T-helper 2 cell treated with Interferon-gamma antibody and Interleukin-4, amounts not matched to agents 100 ng/mL and 5 ng/mL, for 36 hours (primary cell): ENCODE results near the gene NEB. TPM values are rescaled to one million over a fixed set of nuclear protein-coding genes. Genes with fewer than 3 reads are reported as not detected.
"Not testable (repeated sequence)": the region's sequence is repeated elsewhere in the genome, so short reads cannot be mapped to it uniquely, and the experiment has no call there.

Experiments
- intact Hi-C: fragments of 100-400 bp; cut with micrococcal nuclease; formaldehyde crosslinking; loops from one replicate; pipeline ENCODE4 v1.15.1; 2023
- total RNA-seq: library from RNA; stranded (reverse); gene quantifications from 2 replicates; pipeline ENCODE4 v1.2.3, GENCODE V29; 2022

Gene NEB
- total RNA-seq, 1 donor from 2014 or later = 0.61 TPM

DNA sequence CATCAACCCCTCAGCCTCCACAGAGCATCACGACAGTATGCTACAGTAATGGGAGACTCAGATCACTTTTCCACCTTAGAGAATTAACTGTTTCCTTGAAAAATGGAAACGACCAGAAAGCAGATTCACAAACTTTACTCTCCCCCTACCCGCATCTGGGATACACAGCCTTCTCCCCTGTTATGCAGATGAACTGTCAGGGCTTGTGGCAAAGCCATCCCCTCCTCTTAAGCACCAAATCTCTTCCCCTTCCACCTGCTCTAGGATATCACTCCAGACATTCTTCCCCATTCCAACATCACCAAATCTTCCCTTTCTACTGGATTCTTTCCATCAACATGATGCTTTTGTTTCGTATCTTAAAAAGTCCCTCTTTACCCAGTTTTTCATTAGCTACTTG lies 26.4 kb downstream of the NEB start:
- intact Hi-C loops = no loop called here

DNA sequence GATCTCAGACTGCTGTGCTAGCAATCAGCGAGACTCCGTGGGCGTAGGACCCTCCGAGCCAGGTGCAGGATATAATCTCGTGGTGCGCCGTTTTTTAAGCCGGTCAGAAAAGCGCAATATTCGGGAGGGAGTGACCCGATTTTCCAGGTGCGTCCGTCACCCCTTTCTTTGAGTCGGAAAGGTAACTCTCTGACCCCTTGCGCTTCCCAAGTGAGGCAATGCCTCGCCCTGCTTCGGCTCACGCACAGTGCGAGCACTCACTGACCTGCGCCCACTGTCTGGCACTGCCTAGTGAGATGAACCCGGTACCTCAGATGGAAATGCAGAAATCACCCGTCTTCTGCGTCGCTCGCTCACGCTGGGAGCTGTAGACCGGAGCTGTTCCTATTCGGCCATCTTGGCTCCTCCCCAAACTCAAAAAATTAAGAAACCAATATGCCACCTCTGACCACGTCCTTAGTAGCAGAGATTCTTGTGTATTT lies 29.8 kb downstream of the NEB start:
- intact Hi-C loops = not testable (repeated sequence)

DNA sequence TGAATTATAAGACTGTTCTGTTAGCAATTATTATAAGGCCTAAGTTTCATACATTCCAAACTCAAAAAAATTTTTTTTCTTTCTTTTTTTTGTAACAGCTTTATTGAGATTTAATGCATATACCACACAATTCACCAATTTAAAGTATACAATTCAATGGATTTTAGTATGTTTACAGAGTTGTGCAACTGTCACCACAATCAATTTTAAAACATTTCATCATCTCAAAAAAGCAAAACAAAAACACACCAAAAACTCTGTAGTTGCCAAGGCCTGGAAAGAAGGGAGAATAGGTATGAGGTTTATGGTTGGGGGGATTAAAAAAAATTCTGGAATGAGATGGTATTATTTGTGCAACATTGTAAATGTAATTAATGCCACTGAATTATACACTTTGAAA lies 36.1 kb downstream of the NEB start:
- intact Hi-C loops = not testable (repeated sequence)

DNA sequence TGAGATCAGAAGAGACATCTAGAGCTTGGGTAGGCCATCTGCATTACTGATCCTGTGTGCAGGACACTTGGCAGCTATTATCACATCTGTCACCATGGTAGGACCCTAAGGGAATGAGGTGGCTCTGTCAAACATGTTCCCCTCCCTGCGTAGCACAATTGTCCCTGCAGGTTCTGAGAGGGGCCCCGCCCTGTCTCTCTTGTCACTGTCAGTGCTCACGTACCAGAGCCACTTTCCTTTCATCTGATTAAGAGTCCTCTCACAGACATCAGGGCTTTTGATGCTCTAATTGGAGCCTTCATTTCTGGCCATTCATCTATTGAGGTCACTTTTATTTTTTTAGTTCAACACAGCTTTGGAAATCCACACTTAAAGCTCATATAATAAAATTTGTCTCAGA lies 38.5 kb downstream of the NEB start:
- intact Hi-C loops = no loop called here

DNA sequence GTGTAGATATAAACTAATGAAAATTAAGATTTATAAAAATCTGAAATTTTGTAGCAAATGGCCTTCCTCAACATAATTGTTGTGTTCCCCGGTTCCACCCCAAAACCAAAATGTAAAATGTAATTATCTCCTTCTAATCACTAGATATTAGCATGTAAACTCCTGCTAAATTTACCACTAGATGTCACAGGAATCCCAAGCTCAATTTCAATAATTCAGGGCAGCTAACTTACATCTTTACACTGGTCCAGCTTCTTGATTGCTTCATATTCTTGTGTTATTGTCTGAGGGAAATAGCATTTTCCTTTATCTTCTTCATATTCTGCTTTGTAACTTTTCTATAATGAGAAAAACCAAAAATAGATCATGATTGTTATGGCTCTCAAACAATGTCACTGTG lies 42.6 kb downstream of the NEB start:
- intact Hi-C loops = no loop called here

DNA sequence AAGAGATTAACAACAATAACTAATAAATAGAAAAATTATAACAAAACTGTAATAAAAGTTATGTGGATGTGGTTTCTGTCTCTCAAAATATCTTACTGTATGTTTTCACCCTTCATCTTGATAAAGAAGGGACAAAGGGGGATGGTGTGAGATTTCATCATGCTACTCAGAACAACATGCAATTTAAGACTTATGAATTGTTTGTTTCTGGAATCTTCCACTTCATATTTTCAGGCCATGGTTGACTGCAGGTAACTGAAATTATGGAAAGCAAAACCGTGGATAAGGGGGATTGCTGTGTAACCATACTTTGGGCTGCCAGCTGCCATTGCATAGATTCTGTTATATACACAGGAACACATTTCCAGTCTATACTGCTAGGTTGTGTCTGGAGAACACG lies 45.6 kb downstream of the NEB start:
- intact Hi-C loops = no loop called here

DNA sequence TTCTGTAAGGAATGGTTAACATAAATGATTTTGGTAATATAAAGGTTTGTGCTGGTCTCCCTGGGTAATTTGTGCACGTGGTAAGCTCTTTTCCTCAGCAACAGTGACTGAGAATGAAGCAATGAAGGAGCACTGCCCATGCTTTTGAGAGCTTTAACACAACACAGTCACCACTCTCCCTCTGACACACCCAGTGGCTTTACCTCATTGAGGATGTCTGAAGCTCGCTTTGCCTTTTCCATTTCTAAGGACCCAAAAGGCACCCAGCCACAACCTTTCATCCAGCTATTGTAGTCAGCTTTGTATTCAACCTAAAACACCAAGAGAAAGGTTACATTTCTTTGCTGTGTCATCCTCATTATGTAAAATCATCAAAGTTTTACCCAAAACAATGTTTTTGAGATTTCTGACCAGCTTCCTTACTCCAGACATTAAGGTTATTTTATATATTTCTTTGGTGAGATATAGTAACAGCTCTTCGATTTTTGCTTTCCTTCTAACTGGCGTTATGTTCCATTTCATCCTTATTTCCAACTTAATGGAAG lies 51.7 kb downstream of the NEB start:
- intact Hi-C loops = no loop called here

DNA sequence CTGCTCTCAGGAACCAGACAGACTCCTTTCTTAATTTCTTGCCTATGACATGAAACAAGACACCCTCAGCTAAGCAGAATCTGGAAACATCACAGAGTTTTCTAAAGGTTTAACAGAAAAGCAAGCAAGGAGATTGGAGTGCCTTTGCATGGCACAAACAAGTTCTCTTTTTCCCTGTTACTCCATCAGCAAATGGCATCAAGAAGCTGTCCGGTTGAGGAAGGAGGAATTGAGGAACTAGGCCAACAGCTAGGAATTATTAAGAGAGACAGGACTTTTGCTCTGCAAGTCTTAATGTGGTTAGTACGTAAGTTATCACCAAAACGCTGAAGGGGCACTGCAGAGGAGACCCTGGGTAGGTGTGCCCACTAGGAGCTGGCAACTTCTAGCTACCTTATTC lies 53.2 kb downstream of the NEB start:
- intact Hi-C loops = no loop called here

DNA sequence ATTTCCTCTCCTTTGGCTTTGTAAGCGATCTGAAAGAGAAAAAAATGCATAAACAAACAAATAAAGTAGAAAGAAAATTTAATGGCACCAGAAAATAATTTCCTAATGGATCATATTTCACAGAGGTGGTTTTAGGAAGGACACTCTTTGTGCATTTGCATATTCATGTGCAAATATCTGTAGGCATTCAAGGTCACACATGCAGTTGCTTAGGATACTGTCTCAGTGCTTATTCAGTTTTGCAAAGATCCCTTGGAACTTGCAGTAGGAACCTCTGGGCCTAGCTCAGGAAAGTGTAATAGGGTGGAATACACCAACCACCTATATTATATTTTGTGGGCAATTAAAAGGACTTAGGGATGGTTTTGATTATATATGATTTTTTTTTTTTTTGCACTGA lies 54.3 kb downstream of the NEB start:
- intact Hi-C loops = no loop called here

DNA sequence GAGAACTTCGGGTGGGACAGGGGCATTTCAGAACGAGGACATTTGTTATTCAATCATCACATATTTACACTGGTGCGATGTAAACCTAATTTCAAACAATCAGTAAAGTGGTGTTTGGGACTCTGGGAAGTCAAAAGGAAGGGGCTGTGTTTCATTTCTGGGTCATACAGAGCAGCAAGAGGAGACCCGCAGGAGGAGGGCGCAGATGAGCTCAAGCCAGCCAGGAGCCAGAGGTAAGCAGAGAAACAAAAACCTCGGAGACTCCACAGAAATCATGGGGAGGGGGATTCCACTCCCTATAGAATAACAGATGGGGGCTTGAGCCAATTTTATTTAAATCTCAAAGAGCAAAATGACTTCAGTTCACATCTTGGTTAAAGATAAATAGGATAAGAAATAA lies 55.4 kb downstream of the NEB start:
- intact Hi-C loops = no loop called here

DNA sequence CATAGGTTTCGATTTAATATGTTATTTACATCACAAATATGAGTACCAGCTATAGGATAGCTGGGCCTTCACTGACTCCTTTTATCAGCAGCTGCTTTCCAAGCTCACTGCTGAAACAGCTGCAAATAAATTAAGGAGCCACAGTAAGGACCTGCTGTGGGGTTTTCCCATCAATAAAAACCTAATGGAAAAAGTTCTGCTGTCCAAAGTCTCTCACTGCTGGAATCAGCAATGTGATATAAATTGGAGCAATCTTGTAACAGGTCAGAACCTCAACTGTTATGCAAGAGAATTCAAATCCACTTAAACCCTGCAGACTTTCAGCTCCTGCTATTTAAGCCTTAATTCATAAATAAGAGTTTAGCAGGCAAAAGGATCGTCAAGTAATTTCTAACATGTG lies 61.3 kb downstream of the NEB start:
- intact Hi-C loops = no loop called here

DNA sequence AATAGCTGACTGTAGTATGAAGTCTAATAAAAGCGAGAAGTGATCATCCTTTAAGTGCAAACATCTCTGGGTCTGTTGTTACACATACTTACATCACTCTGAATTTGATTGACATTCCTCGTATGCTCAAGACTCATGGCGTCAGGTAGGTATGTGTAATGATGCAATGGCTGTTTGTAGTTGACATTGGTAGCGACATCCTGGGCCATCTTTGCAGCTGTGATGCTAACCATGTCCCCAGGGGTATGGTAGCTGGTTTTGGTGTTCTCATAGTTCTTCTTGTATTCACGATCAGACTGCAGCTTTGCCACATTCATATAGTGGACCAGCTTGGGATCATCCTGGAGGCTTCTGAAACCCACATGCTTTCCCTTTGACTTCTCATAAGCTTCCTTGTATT lies 62.0 kb downstream of the NEB start:
- intact Hi-C loops = no loop called here

DNA sequence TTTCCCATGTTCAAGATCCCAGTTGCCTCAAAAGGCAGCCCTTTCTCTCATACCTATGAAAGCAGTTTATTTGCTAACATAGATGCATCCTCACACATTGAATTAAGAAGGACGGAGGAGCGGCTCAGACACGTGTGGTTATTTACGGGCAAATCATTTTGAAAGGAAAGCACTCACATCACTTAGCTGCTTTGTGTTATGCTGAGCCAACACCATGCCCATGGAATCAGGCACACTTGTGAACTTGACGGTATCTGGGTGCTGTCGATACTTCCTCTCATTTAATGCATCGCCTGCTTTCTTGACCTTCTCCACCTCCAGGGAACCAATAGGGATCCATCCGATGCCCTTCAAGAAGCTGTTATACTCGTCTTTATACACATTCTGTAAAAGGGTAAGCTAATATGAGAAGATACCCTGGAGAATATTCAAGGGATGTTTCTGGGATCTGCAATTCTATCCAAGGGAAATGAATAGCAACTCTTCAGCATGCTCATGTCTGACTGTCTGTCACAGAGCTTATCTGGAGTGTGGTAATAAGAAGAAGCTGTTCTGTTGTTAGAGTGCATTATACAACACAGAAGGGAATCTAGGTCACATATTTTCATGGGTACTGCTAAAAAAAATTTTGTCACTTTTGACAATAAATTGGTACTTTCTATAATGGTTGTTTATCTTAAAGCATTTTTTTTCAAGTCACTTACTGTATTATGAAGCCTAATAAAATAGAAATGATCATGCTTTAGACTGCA lies 63.3 kb downstream of the NEB start:
- intact Hi-C loops = no loop called here

DNA sequence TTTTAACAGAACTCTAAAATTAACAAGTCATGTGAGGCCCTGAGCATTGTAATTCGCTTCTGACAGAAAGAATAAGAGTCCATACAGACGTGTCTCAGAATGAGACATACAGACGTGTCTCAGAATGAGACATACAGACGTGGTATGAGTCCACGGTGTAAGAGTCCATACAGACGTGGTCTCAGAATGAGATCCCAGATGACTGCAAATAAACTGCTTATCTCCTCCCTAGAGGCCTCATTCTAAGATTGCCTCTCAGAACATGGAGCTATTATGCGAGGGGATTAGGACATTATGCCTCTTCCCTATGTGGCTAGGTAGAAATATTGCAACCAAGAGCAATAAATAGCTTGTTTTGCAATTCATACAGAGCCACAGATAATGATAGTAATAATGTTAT lies 63.9 kb downstream of the NEB start:
- intact Hi-C loops = no loop called here

DNA sequence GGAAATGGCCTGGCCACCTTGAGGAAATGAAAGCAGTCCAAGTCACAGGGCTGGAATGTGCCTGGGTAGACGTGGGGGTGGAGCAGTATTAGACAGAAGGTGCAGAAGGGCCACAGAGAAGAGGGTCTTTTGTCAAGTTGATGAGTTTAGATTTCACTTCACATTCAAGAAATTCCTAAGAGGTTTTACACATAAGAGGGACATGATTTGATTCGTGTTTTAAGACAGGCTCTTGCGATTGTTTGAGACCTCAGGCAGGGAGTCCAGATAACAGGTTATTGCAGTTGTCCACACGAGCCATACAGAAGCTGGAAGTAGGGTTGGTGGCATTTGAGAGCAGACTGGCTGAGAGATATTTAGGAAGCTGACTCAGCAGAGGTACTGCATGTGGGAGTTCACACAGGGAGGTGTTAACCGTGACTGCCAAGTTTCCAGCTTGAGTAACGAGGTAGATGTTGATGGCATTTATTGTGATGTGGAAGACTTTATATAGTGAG lies 64.6 kb downstream of the NEB start:
- intact Hi-C loops = no loop called here

DNA sequence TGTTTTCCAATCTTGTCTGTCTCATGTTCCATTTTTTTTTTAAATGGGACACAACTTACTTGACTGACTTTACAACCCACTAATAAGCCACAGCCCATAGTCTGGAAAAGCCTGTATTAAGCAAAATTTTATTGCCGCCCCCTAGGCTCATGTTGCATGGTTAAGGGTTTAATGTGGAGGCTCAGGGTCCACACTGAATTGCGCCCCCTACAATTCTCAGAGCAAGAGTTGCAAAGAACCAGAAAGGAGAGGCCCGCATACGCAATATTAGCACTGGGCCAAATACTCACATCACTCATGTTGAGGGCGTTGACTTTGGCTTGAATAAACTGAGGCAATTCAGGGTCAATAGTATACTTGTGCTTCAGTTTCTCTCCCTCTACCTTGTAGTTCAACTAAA lies 65.5 kb downstream of the NEB start:
- intact Hi-C loops = no loop called here

DNA sequence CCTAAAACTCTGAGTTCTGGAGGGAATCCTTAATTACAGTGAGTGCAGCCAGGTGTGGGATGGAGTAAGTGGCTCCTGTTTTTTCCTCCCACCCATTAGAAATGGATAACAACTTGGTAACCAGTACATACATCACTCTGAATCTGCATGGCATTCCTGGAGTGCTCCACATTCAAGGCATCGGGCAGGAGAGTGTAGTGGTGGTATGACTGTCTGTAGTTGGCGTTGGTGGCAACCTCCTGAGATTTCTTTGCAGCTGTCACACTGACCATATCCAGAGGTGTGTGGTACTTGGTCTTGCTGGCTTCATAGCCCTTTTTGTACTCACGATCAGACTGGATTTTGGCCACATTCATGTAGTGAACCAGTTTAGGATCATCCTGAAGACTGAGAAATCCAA lies 68.3 kb downstream of the NEB start:
- intact Hi-C loops = no loop called here

DNA sequence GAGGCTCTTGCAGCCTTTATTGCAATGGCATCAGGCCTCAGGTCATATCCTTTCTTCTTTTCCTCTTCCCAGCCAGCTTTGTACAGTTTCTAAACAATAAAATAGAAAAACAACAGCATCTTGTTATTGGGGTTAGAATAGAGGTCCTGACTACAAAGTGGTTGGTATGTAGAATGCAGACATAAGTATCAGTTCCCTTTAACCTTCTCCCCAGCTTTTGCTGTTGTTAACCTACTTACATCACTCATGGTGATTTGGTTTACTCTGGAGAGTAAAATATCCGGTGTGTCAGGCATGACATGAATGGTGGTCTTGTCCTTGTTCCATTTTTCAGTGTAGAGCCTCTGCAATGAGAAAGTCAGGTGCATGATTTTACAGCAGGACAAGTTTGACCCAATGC lies 69.8 kb downstream of the NEB start:
- intact Hi-C loops = no loop called here

DNA sequence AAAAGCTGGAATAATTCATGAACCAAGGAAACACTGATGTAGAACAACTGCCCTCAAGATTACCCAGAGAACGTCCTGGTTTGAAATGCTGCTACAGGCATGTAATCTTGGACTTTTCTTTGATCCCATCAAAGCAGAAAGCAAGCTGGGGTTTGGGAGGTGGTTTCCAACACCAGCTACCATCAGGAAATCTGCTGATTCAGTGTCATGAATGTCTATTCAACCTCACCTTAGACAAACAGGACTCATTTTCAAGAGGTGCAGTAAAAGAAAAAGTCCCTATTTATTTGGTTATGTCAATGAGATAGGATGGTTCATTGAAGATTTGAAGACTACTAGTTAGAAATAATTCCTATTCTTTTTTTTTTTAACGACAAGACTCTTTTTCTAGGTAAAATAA lies 72.7 kb downstream of the NEB start:
- intact Hi-C loops = no loop called here

DNA sequence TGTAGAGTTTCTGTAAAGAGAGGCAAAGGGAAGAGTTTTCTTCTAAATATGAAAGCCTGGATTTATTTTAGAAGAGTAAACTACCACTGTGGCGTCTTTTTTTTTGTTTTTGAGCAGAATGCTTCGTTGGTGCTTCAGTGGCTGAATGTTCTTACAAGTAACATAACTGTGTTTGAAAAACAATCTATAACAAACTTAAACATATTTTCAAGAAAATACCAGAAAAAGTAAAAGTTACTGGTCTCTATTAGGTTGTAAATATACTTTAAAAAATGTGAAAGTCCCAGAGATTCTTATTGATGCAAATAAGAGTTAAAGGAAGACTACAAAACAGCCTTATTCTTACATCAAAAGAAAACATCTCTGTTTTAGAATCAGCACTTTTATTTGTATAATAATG lies 76.2 kb downstream of the NEB start:
- intact Hi-C loops = no loop called here

DNA sequence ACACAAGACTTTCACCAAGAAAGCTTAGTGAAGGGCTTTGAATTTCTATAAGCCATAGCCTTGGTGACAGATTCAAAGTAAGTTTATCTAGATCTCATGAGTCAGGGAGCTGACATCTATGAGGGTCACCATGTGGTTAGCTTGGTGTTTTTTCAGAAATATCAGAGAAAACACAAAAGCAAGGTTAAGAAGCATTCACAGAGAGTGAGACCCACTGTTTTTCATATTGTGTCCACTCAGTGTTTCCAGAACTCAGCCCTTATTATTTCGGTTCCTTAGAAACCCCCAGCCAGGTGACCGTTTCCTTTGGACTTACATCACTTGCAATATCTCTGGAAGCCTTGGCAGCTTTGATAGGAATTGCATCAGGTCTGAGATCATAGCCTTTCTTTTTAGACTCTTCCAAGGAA lies 76.6 kb downstream of the NEB start:
- intact Hi-C loops = no loop called here

DNA sequence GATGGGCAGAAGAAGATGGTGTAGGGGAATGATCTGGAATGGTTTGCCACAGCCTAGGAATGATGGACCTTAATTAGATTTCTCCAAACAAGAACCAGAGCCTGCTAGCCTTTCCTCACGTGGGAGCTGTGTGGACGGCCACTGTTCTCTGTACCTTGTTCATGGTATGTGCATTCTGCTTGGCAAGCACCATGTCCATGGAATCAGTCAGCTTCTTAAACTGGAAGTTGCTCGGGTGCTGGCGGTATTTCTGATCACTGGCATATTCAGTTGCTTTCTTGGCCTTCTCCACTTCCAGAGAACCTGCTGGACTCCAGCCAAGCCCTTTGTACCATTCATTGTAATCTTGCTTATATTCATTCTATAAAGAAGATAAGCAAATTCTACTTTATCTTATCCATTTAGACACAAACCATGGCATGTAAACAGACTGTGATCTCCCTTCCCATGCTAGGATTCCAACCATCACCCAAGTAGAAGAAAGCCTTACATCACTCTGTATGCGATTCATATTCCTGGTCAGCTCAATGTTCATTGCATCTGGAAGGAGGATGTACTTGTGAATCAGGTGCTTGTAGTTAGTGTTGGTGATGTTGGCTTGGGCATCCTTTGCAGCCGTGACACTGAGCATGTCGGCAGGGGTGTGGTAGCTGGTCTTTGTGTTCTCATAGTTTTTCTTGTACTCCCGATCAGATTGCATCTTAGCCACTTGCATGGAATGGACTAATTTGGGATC lies 78.4 kb downstream of the NEB start:
- intact Hi-C loops = no loop called here

DNA sequence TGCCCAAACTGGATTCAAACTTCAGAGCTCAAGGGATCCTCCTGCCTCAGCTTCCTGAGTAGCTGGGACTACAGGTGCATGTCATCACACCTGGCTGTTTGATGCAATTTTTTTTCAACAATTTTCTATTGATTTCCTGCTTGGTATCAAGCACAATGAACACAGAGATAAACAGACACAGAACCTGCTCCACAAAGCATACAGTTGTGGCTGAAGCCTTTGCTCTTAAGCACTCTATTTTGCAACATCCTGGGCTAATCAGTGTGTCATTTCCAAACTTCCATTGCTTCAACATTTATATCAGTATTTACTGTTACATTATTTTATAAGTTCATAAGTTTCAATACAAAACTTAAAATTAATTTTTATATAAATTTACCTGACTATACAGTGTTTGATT lies 79.4 kb downstream of the NEB start:
- intact Hi-C loops = no loop called here
